Fibroblast of gingiva (primary cell): Measurements from ENCODE around the gene SHISA9.
"Not testable (repeated sequence)": the region's sequence is repeated elsewhere in the genome, so short reads cannot be mapped to it uniquely, and the experiment has no call there.

ENCODE experiments used
- DNase-seq: peaks from one replicate; pipeline ENCODE4 v3.0.0-alpha.2; 2011; ENCODE audit warnings: low read depth

Gene SHISA9

GRCh38 chr16:12901597-12902461 is at the start of gene SHISA9:
TSS of gene SHISA9 (plus strand) at chr16:12901598.
- DNase-seq, result no peak

- no peak for DNase-seq
These were observed 47.4 kb upstream of the SHISA9 start for GRCh38 chr16:12853972-12854371.

- DNase-seq, result not testable (repeated sequence)
These were observed 44.0 kb upstream of the SHISA9 start for GRCh38 chr16:12857435-12857834.

DNA sequence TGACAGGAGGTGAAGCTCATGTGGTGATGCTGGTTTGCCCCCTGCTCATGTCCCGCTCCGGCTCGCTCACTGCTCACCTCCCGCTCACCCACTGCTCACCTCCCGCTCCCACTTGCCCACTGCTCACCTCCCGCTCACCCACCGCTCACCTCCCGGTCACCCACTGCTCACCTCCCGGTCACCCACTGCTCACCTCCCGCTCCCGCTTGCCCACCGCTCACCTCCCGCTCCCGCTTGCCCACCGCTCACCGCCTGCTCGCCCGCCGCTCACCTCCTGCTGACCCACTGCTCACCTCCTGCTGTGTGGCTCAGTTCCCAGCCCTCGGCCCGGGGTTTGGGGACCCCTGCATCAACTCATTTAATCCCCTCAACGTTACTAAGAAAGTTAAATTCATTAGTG is 39.1 kb upstream of the SHISA9 start:
- no peak for DNase-seq

DNA sequence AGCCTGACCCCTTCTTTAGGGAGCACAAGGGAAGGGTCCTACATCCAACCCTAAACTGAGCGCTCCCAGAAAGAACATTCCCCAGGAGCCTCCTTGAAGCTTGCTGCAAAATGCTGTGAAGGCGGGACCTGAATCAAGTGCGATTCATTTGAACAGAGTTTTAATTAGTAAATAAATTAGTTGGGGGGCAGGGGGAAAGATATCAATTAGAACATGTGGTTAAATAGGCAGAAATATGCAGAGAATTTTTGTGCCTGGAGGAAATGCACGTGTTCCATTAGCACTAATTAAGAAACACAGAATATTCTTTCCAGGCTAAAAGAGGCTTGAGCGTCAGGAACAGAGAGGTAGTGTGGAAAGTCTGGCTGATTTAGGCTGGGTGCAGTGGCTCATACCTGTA is 38.5 kb upstream of the SHISA9 start:
- no peak for DNase-seq

GRCh38 chr16:12866981-12867551 is 34.3 kb upstream of the SHISA9 start:
- DNase-seq, result no peak

GRCh38 chr16:12868169-12868568 is 33.2 kb upstream of the SHISA9 start:
- no peak for DNase-seq

GRCh38 chr16:12868788-12869187 is 32.6 kb upstream of the SHISA9 start:
- no peak for DNase-seq

DNA sequence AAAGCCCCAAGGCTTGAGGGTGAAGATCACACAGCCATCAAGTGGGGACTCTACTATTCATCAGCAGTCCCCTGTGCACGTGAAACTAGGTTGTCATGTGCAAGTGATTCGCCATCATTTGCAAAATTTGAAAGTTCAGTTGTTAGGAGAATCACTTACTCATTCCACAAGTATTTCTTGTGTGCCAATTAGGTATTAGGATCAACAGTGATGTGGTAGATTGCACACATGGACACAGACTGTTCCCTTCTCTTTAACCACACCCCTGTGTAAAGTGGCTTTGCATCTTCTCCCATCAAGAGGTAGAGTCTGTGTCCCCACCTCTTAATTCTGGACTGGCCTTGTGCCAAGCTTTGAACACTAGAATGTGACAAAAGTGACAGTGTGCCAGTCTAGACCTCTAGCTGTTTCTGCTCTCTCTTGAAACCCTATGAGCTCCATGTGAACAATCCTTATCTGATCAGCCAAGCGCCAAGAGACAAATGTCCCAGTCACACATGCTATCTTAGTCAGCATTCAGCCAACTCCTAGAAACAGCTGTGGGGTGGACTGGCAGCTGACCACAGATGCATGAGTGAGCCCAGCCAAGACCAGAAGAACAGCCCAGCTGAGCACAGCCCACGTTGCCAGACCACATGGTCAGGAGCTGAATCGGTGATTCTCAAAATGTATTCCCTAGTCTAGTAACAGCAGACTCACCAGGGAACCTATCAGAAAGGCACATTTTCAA is 31.5 kb upstream of the SHISA9 start:
- DNase-seq, result no peak

GRCh38 chr16:12871784-12872183 is 29.6 kb upstream of the SHISA9 start:
- no peak for DNase-seq

DNA sequence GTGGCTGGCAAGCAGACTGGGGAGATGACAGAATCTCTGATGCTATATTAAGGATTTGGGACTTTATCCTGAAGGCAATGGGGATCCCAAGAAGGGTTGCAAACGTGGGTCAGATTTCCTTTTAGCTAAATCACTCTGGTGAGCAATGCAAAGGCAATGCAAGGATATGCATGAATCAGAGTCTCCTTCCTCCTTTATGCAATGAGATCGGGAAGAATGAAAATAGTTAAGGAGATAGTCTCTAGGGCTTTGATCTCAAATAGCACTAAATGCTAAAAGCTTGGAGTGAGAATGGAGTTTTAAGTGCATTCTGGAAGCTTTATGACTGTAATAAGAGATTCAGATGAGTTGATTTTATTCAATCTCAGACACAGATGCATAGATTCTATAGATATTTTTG is 27.2 kb upstream of the SHISA9 start:
- DNase-seq, result peak; percentile 36

DNA sequence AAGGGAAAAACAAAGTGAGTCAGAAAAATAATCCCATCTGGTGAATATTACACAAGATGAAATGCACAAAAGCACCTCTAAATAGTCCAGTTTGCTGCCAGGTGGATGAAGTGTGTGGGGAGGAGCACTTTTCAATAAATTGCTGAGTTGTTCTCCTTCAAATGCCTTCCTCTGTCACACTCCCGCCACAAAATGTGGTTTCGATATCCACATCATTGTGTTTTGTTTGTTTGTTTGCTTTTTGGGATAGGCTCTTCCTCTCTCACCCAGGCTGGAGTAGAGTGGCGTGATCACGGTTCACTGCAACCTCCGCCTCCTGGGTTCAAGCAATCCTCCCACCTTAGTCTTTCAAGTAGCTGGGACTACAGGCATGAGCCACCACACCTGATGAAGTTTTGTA is 24.6 kb upstream of the SHISA9 start:
- no peak for DNase-seq

DNA sequence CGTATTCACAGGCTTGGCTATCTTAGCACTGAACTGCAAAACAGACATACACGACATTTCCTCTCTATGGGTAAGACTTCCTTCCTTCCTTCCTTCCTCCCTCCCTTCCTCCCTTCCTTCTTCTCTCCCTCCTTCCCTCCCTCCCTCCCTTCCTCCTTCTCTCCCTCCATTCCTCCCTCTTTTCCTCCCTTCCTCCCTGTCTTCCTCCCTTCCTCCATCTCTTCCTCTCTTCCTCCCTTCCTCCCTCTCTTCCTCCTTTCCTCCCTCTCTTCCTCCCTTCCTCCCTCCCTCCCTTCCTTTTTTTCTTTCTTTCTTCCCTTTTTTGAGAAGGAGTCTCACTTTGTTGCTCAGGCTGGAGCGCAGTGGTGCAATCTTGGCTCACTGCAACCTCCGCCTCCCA is 22.4 kb upstream of the SHISA9 start:
- no peak for DNase-seq

- no peak for DNase-seq
These were observed 21.6 kb upstream of the SHISA9 start for GRCh38 chr16:12879812-12880211.

DNA sequence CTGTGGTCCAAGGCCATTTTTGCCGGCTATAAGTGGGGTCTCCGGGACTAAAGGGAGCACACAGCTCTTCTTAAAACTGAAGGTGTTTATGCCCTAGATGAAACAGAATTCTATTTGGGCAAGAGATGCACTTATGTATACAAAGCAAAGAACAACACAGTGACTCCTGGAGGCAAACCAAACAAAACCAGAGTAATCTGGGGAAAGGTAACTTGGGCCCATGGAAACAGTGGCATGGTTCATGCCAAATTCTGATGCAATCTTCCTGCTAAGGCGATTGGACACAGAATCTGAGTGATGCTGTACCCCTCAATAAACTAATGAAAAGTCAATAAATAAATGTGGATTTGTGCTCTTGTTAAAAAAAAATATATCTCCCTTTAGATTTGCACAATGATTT is 20.2 kb upstream of the SHISA9 start:
- DNase-seq, result no peak

DNA sequence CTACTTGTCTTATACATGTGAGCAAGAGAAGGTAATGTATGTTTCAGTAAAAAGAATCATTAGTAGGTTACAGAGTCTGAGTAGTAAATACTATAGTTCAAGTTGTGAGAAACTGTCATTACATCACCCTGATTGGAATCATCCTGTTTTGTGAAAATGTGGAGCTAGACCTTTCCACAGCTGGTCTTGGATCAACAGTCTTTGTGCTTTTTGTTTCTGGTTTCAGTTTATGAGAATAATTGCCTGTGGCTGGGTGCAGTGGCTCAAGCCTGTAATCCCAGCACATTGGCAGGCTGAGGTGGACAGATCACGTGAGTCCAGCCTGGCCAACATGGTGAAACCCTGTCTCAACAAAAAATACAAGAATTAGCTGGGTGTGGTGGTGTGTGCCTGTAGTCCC is 19.7 kb upstream of the SHISA9 start:
- peak; percentile 15 for DNase-seq

DNA sequence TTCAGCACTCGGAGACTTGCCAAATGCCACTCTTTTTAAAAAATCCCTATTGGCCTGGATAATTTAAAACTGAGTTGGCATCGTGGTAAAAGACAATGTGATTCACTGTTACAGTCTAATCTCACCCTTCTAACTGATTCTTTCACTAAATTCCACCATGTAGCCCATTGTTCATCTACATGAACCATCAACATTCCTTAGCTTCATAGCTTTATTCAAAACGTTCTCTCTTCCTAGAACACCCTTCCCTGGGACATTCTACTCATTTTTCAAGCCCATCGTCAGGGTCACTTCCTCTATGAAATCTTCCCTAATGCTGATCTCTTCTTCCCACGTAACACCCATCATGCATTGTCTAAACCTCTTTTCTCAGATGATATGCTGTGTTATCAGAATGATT is 15.7 kb upstream of the SHISA9 start:
- DNase-seq, result no peak

DNA sequence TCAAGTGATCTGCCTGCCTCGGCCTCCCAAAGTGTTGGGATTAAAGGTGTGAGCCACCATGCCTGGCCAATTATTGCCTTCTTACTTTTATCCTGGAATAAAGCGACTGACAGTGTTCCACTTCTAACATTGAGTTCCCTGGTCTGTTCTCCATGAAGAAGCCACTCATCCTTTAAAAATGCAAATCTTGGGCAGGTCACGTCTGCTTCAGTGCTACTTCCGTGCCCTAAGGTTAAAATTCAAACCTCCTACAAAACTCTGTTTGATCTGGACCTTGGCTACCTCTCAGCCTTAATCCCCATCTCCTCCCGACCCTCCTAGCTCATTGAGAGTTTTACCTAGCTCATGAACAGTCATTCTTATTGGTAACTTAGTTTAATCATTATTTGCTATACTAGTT is 9.6 kb upstream of the SHISA9 start:
- no peak for DNase-seq

GRCh38 chr16:12893050-12893750 is 8.2 kb upstream of the SHISA9 start:
- no peak for DNase-seq

DNA sequence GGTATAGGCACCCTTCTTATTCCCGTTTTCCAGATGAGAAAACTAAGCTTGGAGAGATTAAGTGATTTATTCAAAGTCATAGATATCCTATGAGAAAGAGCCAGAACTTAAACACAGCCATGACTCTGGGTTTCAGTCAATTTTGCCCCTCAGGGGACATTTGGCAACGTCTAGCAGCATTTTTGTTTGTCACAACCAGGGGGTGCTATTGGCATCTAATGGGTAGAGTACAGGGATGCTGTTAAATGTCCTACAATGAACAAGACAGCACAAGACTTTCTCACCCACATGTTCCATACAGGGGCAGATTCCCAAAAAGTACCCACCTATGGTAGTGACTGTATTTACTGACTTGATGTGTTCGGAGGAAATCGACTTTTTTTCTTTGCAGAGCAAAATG is 4.8 kb upstream of the SHISA9 start:
- no peak for DNase-seq

GRCh38 chr16:12898551-12898950 is 2.8 kb upstream of the SHISA9 start:
- DNase-seq, result no peak

DNA sequence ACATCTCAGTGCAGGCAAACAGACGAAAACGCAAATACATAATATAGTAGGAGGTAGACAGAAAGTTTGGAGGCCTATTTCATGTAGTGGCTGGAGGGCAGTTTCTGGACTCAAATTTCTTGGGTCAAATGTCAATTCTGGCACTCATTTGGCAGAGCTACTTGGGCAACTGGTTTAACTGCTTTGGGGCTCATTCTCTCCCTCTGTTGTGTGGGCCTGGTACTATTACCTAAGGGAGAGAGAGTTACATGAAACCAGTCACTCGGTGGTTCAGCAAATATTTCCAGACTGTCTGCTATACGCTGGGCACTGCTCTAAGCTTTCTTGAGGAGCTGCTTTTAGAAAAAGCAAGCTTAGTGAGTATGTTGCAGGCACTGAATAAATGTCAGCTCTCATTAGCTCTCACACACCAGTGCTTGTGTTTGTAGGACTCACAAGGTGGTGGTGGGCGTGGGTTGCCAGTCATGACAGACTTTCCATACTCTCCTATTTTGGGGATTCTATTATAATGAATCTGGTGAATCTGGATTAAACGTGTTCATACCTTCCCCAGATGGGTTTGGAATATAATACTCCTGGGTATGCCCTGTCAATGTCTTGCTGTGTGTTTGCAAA is 1.8 kb upstream of the SHISA9 start:
- DNase-seq, result no peak
